C4-2B (cell line): ENCODE data around the gene TOB1.

Experiments
- ZFX ChIP-seq: fragments of 450-650 bp; IDR thresholded peaks from 2 replicates; pipeline ENCODE4 v1.6.1; 2017
- TF ChIP-seq, protein P1 (sequence below): fragments of 450-650 bp; conservative IDR thresholded peaks from 2 replicates; pipeline ENCODE4 v1.5.1; 2017; ENCODE audit warnings: mild to moderate bottlenecking

- TF ChIP-seq, protein P1, sequence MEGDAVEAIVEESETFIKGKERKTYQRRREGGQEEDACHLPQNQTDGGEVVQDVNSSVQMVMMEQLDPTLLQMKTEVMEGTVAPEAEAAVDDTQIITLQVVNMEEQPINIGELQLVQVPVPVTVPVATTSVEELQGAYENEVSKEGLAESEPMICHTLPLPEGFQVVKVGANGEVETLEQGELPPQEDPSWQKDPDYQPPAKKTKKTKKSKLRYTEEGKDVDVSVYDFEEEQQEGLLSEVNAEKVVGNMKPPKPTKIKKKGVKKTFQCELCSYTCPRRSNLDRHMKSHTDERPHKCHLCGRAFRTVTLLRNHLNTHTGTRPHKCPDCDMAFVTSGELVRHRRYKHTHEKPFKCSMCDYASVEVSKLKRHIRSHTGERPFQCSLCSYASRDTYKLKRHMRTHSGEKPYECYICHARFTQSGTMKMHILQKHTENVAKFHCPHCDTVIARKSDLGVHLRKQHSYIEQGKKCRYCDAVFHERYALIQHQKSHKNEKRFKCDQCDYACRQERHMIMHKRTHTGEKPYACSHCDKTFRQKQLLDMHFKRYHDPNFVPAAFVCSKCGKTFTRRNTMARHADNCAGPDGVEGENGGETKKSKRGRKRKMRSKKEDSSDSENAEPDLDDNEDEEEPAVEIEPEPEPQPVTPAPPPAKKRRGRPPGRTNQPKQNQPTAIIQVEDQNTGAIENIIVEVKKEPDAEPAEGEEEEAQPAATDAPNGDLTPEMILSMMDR, result no peak
- no peak for TF ChIP-seq ZFX
Measured at GRCh38 chr17:50830352-50830751, 35.8 kb downstream of the TOB1 start.
